Stimulated activated CD4-positive, alpha-beta T cell treated with anti-CD3 and anti-CD28 coated beads, Interleukin-4, amount 100 ng/mL, for 1 hour (primary cell): ENCODE measurements around the gene GNAO1.

Experiments used
- DNase-seq: peaks from one replicate; pipeline ENCODE4 v3.0.0-alpha.2; 2020

Gene GNAO1

DNA sequence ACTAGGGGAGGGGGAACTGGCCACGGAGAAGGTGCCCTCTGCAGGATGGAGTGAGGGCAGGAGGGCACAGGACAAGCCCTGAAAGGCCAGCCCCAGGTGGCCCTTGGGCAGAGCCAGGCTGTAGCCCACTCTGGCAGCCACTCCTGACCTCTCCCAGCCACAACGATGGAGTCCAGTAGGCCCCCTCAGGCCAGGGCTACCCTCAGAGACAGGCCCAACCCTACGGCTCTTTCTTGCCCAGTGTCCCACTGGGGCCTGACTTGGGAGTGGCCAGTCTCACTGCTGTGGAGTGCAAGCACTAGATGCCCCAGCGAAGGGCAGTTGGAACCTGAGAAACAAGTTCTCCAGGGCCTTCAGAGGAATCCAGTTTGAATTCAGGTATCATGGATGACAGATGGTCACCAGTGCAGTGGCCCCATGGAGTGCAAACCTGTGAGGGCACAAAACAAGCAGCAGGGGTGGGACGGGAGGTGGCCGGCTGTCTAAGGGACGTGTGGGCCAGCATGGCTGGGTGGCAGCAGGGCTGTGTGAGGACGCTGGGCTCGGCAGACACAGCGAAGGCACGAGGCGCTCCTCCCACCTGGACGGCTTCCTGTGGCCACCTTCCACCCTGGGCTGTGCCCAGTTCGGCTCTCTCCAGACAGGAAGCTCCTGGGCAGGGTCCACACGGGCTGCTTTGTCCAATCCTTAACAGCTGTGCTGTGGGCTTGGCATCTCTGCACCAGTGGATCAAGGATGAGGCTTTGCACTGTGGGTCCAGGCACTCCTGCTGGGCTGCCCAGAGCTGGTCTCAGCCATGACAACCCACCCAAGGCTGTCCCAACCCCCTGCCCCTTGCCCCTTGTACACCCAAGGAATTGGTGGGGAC is 162.0 kb downstream of the GNAO1 start:
- no peak for DNase-seq

DNA sequence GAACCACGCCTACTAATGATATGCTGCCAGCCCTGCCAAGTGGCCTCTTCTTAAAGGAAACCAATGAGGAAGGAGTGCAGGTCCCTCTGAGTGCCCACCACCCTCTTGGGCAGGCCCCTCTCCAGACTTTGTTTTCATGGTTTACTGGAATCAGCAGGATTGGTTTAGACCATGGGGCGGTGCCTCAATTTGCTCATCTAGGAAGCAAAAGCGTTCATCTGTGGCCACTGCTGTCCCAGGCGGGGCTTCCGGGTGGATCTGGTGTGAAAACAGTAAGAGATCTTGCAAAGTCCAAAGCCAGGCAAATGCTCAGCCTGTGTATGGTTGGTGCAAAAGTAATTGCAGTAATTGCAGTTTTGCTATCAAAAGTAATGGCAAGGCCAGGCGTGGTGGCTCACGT is 162.7 kb downstream of the GNAO1 start:
- no peak for DNase-seq

DNA sequence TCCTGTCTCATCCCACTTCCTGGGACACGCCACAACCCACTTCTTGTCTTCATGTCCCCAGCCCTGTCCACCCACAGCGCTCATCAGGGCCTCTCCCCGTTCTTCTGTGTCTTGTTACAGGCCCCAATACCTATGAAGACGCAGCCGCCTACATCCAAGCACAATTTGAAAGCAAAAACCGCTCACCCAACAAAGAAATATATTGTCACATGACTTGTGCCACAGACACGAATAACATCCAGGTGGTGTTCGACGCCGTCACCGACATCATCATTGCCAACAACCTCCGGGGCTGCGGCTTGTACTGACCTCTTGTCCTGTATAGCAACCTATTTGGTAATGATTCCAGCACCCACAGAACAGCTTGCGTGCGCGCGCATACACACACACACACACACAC is 163.5 kb downstream of the GNAO1 start:
- no peak for DNase-seq

DNA sequence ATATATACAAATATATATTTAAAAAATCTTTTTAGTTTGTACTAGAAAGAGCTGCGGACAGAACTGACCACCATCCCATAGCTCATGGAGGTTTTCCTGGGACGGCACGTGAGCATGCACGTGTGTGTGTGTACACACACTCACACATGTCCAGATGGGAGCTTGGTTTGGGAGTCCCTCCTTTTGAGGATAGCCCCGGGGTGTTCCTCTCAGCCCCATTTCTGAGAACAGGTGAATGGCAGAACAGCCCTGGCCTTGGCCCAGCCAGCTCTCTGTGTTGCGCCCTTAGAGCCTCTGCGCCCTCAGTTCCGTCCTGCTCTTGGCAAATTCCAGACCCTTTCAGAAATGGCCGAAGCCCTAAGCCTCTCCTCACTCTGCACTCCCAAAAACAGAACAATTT is 163.9 kb downstream of the GNAO1 start:
- DNase-seq = no peak

DNA sequence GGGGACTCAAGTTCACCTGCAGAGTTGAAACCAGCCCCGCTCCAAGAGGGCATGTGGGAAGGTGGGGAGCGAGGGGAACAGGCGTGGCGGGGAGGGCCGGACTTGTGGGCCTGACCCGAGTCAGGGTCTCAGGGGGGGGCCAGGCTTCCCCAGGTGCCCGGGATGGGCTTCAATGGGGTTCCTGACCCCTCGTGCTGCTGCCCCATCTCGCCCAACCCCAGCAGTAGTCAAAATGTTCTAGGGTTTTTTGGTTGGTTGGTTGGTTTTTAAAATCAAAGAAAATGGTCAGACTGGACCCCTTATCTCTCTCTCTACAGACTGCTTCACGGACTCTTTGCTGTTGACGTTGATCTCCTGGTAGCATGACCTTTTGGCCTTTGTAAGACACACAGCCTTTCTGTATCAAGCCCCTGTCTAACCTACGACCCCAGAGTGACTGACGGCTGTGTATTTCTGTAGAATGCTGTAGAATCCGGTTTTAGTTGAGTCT is 164.5 kb downstream of the GNAO1 start:
- DNase-seq = no peak

DNA sequence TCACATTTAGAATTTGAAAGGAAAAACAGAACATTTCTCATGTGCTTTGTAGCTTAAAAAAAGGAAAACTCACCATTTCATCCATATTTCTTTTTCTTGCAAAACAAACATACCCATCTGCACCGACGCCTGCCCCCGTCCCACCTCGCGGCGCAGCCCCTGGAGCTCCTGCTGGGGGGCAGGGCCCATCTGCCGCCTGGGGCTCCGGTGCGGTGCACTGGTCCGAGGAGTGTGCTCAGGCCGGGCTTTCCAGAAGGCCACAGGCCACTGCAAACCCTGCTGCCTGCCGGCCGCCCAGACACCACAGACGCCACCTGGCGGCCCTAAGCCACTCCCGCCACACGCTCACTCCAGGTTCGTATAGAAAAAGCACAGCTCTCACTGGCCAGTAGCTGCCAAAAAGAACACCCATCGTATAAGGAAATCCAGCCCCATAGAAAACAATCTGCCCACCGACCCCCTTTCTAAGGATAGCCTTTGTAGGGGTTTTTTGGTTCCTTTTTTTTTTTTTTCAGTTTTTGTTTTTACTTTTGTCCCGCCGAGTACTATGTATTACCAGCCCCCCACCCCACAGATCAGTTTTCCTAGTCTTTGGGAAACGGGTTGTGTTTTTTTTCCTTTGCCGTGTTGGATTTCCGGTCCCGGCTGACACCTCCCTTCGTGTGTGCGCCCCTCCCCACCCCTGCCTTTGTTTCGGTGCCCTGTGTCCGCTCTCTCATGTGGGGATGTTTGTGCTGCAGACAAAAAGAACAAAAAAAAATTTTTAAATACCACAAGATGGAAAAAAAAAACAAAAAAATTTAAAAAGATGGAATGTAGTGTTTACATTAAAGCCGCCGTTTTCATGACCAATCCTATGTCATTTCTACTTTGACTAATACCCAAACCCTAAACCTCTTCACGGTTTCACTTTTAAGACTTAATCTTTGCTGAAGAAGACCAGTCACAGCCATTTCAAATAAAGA is 165.3 kb downstream of the GNAO1 start:
- peak; percentile 55 for DNase-seq

DNA sequence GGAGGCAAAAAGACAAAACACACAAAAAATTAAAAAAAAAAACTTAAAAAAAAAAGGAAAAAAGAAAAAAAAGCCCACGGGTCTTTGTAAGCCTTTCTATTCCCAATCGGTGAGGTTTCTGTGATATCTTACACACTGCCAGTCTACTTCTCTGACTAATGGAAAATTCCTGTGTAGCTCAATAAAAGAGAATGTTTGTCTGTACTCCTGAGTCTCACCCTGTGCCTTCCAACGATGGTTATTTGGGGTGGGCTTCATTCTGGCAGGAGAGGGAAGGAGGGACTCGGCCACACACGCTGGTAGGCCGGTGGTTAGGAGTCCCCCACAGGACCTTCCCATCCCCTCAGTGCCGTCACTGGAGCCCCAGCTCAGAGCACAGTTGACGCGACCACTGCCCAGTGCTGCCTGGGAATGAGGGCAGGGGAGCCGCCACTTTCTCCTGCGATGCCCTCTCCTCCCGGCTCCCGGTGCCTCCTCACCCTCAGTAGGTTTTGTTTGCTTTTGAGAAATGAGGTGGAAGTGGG is 166.0 kb downstream of the GNAO1 start:
- DNase-seq = no peak

DNA sequence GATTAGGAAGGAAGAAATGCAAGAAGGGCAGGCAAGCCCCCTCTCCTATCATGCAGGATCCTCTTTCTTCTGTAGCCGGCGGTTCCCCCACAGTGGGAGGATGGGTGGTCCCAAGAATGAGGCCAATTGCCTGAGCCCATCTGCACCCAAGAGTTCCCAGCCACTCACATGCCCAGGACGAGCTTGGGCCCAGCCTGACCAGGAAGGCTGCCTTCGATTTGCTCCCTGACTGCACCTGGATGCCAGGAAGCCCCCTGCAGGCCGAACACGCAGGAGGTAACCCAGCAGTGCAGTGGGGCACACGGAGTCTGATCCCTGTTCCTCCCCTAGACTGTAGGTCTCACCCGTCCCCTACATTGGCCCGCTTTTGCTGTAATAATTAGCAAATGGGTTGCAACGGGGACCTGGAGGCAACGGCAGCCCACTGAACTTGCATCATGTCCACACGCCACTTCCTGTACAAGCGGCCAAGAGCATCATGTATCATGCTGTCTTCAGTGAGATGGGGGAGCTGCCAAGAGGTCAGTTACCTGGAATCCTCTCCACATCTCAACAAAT is 166.6 kb downstream of the GNAO1 start:
- no peak for DNase-seq

DNA sequence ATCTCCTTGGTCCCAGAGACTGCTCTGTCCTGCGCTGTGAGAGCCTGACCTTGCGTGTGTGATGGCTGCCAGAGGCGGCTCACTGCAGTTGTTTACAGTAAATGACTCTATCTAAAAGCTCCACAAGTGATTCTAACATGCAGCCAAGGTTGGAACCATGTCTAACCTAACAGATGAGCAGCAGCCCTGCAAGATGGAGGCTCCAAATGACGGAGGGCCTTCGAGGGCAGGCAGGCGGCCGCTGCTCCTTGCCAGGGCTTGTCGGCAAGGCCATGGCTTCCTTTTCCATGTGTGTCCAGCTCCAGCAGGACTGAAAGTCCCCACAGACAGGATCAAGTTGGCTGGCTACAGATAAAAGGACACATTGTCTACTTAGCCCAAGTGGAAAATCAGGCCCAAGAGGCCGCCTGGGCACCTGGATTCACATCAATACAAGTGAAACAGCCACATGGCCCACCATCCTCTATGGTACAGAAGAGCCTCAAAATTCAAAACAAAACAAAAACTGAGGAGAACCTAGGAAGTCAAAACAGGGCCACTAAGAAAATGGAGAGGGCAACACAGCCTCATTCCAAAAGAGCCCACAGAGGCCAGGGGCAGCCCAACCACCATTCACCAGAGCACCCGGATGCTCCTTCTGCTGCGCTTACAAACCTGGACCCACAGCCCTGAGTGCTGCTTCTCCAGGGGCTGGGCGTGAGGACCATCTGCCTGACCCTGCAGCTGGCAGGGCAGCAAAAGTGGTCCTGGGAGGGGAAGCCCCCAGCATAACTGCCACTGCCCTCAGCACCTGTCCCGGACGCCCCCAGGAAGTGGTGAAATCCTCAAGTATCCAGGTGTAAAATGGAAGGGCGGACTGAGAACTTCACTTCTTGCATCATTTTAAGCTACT is 169.1 kb downstream of the GNAO1 start:
- no peak for DNase-seq

DNA sequence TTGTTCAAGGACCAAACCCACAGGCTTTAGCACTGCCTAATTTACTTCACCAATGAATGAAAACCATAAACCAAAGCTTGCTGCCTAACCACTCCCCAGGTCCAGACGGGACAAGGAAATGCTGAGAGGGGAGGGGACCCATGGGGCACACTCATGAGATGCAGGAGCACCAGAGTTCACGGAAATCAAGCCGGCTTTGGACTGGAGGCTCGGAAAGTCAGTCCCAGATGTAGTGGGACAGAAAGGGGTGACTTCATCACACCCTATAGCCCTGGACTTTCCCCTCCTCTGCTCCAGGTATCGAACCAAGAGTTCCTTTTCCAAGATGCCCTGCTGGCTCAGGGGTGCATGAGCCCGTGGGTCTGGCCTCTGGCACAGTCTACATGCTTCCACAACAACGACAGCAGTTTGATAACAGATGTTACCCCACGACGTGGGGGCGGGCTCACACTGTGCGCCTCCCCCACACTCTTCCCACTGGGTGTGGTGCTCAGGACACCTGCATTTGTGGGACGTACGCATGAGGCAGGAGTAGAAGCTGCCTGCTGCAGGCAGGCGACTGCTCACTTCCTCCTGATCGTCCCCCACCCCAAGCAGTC is 170.9 kb downstream of the GNAO1 start:
- no peak for DNase-seq

DNA sequence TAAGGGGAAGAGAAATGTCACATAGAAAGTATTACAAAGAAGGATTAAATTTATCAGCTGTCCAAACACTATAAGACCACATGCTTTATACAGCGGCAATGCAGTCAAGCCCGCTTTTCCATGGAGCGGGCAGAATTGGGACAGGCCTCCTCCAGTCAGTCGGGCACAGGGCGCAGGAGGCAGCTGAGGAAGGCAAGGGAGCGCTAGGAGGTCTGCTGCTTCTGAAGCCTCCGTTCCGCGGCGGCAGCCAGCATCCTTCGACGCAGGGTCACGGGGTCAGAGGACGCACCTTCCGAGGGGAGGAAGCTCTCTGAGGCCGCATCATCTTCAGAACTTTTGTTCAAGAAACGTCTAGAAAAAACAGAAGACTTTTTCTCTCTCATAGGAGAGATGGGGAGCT is 171.4 kb downstream of the GNAO1 start:
- DNase-seq = no peak

DNA sequence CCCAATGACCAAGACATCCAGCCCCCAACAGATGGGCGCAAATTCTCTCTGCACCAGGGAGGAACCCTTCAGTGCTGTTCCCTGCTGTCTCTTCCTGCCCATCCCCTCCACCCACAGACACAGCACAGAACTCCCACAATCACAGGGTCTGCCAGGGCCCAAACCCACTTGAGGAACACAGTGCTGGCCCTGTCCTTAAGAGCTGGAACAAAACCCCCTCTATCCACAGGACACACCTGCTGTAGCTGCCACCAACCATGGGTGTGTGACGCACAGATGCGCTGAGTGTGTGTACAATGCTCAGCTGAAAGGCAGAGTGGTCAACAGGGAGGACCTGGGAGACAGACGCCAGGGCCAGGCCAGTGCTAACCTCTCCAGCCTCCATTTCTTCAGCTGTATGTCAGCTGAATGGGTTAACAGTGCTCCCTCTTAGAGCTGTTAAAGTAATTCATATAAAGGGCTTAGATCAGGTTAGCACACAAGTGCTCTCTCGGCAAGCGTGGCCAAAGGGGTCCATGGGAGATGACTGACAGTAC is 172.0 kb downstream of the GNAO1 start:
- DNase-seq = no peak

DNA sequence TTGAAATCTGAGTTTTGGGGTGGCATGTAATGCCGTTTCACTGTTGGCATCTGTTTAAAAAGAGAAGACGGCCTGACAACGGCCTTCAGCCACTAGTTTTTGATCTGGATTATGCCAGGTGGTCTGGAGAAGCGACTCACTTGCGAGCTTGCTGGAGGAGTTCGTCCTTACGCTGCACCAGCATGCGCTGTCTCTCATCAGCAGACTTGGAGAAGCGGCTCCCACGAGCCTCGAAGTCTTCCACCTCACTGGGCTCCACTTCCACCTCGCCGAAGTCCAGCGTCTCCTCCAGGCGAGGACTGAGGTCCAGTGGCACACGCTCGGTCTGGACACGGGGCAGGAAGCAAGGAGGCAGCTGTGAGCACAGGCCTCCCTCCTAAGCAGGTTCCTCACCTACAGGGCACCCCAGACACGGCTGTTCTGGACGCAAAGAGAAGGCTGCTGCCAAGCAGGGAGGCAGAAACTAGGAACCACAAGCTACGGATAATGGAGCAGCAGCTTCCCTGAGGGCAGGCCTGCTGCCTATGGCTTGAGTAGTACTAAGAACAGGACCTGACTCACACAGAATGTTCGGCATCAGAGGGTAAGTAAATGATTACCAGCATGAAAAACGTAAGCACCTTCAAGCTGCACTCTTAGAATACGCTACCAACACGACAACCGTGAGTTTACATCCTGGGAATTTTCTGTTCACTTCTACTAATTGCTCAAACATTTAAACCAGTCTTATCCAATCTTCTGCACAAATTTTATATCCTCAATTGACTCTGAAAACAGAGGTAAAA is 172.7 kb downstream of the GNAO1 start:
- no peak for DNase-seq

DNA sequence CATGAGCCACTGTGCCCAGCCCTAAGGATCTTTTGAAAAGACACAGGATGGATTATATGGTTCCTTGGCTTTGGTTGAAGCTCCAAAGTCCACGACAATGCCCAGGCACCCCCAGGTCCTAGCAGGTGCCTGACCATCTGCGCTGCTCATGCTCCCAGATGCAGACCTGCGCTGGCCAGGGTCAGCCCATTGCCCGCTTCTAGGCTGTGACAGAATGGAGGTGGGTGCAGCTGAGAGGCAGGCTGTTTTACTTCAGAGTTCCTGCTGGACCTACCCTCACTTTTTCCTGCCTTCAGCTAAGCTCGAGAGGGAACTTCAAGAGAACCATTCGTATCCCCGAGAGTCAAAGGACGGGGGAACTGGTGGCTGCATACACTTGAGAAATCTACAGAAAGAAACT is 173.6 kb downstream of the GNAO1 start:
- DNase-seq = no peak

DNA sequence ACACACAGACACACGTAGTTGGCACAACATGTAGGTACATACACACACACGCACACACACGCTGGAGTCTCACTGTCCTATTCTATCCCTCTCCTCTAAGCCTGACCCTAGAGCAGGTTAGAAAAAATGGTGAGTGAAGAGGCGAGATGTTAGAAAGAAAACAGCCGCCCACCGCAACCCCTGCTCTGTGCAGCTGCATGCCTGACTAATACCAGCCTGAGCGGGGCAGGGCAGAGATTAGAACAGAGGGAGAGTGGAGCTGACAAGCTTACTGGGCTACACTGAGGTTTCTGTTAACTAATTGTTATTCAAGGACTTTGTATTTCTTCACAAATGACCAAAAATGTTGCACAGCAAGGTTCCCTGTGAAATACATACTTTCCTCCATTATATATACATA is 174.3 kb downstream of the GNAO1 start:
- no peak for DNase-seq

DNA sequence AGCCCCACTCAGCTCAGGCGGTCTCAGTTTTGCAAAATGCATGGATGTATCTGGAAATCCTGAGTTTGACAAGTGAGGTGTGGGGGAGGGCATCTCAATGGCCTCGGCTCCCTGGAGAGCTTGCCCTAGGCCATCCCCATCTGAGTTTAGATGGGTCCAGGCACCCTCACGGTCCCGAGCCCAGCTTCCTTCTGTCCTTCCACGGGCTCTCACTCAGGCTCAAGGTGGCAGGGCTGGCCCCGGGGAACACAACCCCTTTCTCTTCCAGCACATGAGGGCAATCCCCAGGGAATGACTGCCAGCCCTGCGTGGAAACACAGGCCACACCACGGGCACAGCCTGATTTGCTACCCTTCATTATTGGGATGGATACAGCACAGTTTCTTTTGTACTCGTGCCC is 175.7 kb downstream of the GNAO1 start:
- no peak for DNase-seq

DNA sequence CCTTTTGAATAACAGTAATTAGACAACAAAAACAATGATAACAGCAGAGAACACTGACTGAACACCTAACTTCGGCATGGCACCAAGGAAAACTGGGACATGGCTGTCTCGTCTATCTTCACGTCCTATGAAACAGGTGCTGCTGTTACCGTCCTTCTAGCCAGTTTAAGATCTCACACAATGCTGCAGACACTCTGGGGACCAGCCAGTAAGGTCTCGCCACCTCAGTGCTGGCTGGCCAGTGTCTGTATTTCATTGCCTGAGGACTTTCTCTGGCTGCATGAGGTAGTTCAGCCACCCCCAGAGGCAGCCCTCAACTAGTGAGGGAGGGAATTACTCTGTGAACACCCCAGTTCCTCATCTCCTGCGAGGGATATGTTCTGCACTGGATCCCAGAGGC is 176.5 kb downstream of the GNAO1 start:
- DNase-seq = no peak

DNA sequence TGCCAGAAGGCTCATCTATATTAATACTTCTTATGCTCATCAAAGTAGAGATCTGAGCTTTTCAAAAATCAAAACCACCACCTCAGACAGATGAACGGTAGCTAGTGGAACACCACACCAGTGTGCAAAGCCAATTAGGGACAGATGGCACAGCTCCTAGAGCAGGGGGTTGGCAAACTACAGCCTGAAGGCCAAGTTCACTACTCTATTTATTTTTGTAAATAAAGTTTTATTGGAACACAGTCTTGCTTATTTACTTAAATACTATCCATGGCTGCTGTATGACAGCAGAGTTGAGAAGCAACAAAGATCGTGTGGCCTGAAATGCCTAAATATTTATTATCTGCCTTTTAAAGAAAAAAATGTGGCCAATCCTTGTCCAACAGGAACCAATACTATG is 177.3 kb downstream of the GNAO1 start:
- DNase-seq = no peak

DNA sequence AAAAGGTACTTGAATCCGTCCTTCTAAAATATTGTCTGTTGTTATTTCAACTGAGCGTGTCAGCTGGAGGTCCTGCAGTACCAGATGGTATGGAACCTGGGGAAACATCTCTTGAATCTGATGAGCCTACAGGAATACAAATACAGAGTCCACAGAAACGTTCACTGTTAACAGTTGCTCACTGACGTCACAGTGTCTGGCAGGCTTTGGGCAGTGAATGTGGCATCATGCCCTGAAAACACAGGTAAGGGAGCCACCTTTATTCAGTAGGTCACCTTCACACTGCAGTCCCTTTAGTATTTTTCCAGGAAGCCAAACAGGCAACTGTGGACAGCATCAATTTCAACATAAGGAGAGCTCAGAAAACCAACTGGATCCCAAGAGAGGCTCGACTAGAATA is 177.9 kb downstream of the GNAO1 start:
- DNase-seq = no peak

DNA sequence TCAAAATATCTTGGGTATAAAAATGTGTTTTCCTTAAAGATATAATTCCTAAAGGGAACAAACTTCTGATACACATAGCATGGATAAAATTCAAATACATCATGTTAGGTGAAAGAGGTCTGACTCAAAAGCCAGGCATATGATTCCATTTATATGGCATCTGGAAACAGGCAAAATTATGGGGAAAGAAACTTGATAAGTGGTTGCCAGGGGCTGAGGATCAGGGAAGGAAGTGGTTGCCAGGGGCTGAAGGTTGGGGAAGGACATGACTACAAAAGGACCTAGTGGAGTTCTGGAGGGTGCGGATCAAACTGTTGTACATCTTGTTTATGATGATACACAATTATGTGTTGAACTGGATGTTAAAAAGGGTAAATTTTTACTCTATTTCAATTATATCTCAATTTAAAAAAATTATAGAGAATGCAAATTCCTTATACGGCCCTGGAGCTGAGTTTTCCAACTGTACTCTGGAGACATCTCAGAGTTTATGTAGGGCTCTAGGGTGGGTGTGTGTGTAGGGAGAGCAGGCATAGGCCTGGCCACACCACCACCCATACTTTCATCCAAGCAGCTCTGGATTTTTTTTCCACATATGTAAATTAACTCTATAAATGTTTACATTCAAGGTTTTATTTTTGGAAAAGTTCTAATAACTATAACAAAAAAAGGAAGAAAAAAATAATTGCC is 179.0 kb downstream of the GNAO1 start:
- no peak for DNase-seq
